Activated CD4-positive, alpha-beta T cell treated with anti-CD3 and anti-CD28 coated beads, Interleukin-2, amount 50 U/mL, for 4 hours (primary cell): ENCODE results near the gene MYL3.
A peak's percentile ranks its signal among the peaks of the same experiment; 100 is the strongest.
"Not testable (repeated sequence)": the region's sequence is repeated elsewhere in the genome, so short reads cannot be mapped to it uniquely, and the experiment has no call there.

Source experiments
- DNase-seq, 2 experiments: peaks; one replicate each; pipeline ENCODE4 v3.0.0-alpha.2; 2020

Gene MYL3

DNA sequence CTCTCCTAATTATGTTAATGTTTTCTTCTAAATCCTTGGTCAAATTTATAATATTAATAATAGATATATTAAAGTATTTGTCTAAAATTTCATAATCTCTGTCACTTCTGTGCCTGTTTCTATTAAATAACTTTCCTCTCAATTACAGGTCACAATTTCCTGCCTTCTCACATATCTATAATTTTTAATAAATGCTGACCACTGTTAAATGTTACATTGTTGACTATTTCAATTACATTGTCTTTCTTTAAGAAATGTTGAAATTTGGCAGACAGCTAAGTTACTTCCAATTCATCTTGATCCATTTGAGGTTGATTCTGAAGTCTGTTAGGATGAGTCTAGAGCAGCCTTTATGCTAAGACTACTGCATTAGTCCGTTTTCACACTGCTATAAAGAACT is 41.7 kb downstream of the MYL3 start:
- no peak for DNase-seq

DNA sequence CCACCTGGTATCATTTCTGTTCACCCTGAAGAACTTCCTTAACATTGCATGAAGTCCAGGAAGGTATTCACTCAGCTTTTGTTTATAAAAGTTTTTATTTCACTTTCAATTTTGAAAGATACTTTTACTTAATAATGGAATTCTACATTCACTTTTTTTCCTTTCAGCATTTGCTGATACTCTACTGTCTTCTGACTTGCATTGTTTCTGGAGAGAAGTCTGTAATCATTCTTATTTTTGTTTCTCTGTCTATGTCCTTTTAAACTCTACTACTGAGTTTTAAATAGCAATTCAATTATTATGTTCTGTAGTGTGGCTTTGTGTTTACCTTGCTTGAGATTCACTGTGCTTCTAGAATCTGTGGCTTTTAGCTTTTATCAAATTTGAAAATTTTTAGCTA is 42.4 kb downstream of the MYL3 start:
- DNase-seq = no peak

DNA sequence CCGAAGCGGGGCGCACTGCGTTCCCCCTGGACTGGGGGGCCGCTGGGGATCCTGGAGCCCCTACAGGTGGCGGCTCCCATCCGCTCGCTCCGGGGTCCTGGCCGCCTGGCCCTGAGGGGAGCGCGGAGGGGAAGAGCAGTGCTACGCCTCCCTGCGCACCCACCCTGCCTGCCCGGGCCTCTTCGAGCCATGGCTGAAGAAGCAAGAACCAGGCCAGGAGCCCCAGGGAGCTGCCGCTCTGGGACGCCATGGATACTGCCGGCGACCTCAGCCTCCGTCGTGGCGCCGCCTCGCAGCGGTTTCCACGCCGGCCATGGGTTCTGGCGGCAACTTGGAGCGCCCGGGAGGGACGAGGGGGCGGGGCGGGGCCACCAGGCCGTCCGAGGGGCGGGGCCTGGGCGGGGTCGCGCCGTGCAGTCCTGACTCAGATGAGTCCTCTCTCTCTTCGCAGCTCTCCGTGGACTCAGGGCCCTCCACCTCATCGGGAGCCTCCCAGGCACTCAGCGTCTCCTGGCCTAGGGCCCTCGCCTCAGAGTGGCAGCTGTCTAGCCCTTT is 50.9 kb downstream of the MYL3 start:
- peak; percentile 68 to 72 for DNase-seq

DNA sequence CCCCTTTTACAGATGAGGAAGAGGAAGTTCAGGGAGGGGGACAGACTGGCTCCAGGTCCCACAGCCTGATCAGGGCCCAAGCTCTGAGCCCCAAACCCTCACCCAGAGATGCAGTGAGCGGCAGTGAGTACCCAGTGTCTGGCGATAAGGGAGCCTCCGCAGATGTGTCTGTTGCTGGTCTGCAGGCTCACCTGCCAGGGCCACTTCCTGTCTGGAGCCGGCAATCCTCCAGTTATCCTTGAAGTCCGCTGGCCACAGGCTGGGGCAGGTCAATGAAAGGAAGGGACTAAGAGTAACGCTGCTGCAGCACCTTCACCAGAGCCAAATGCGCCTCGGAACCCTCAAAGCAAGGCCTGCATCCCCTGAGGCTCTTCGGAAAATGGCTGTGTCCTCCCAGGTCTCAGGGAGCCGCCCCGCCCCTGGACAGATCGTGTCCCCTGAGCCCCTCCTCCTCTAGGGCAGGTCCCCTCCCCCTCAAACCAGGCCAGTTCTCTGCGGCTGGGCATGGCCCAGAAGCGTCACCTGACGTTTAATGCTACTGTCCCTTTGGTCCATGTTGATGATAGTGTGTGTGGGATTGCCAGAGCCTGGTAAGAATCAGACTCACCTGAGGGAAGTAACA is 51.5 kb downstream of the MYL3 start:
- DNase-seq = no peak

DNA sequence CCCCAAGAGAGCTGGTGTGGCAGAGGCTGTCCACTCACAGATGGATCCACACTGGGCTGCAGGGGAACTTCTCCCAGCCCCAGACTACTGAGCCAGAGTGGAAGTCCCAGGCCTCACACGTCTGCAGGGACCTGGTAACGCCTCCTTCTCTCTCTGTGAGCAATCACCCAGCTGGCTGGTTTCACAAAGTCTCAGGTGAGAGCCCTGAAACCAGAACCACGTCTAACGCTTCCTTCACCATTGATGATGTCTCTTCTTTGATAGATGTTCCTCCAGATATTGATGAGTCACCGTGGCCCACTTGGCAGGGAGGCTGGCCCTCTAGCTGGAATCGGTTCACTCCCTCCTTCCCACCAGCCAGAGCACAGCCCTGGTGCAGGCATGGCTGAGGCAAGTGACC is 54.5 kb downstream of the MYL3 start:
- DNase-seq = not testable (repeated sequence)
